MM.1S (cell line): ENCODE data around the gene ALPP.

Experiments
- DNase-seq: peaks from one replicate; pipeline ENCODE4 v3.0.0-alpha.2; 2015
- H2AFZ ChIP-seq: fragments of 300-600 bp; sonication (generic); 2 replicates; pipeline ENCODE4 v1.6.0; 2016; ENCODE audit warnings: antibody characterized with exemption, low read length
- H3F3A ChIP-seq: fragments of 300-600 bp; sonication (generic); 2 replicates; pipeline ENCODE4 v1.6.1; 2016; ENCODE audit warnings: mild to moderate bottlenecking, antibody characterized with exemption, low read length, moderate library complexity, mixed read lengths; ENCODE audit not compliant: insufficient read depth
- H3K27ac ChIP-seq: fragments of 300-600 bp; sonication (generic); 2 replicates; pipeline ENCODE4 v1.5.1; 2016; ENCODE audit warnings: mild to moderate bottlenecking, low read length
- H3K27me3 ChIP-seq: fragments of 300-600 bp; sonication (generic); replicated peaks from 2 replicates; pipeline ENCODE4 v1.6.0; 2016; ENCODE audit warnings: low read length; ENCODE audit not compliant: insufficient read depth
- H3K36me3 ChIP-seq: fragments of 300-600 bp; sonication (generic); replicated peaks from 2 replicates; pipeline ENCODE4 v1.6.1; 2016; ENCODE audit warnings: mild to moderate bottlenecking, low read length, mixed read lengths; ENCODE audit not compliant: insufficient read depth
- H3K4me1 ChIP-seq: fragments of 300-600 bp; sonication (generic); 2 replicates; pipeline ENCODE4 v1.6.1; 2016; ENCODE audit warnings: low read length, mixed read lengths
- H3K4me2 ChIP-seq: fragments of 300-600 bp; sonication (generic); 2 replicates; pipeline ENCODE4 v1.6.0; 2016; ENCODE audit warnings: low read depth, low read length
- H3K4me3 ChIP-seq: fragments of 300-600 bp; sonication (generic); 2 replicates; pipeline ENCODE4 v1.5.1; 2016; ENCODE audit warnings: low read length, mixed read lengths
- H3K79me2 ChIP-seq: fragments of 300-600 bp; sonication (generic); 2 replicates; pipeline ENCODE4 v1.6.1; 2016; ENCODE audit warnings: mixed run types, low read length, mixed read lengths
- H3K9ac ChIP-seq: fragments of 300-600 bp; sonication (generic); 2 replicates; pipeline ENCODE4 v1.6.1; 2016; ENCODE audit warnings: low read length, mixed read lengths
- H3K9me2 ChIP-seq: fragments of 300-600 bp; sonication (generic); replicated peaks from 2 replicates; pipeline ENCODE4 v1.6.1; 2016; ENCODE audit warnings: mild to moderate bottlenecking, low read length, mixed read lengths; ENCODE audit not compliant: insufficient read depth
- H3K9me3 ChIP-seq: fragments of 300-600 bp; sonication (generic); replicated peaks from 2 replicates; pipeline ENCODE4 v1.6.1; 2016; ENCODE audit warnings: mild to moderate bottlenecking, low read length, mixed read lengths; ENCODE audit not compliant: insufficient read depth
- H4K20me1 ChIP-seq: fragments of 300-600 bp; sonication (generic); 2 replicates; pipeline ENCODE4 v1.6.1; 2016; ENCODE audit warnings: mild to moderate bottlenecking, low read length, moderate library complexity, mixed read lengths; ENCODE audit not compliant: insufficient read depth
- CTCF ChIP-seq: fragments of 300-600 bp; sonication (generic); IDR thresholded peaks from 2 replicates; pipeline ENCODE4 v1.5.1; 2016; ENCODE audit warnings: antibody characterized with exemption, low read length, mixed read lengths
- EZH2 ChIP-seq: fragments of 300-600 bp; sonication (generic); optimal IDR thresholded peaks from 2 replicates; pipeline ENCODE3; 2017; ENCODE audit warnings: low read depth, mild to moderate bottlenecking, antibody characterized with exemption, low read length, mixed read lengths
- EZH2phosphoT487 ChIP-seq: fragments of 300-600 bp; sonication (generic); IDR thresholded peaks from 2 replicates; pipeline ENCODE4 v1.6.1; 2018; ENCODE audit warnings: antibody characterized with exemption, low read length

Gene ALPP

GRCh38 chr2:232417489-232417888 is 38.9 kb downstream of the ALPP start:
- no peaks in the 10 kb centered on the region for H3K9me2 ChIP-seq
- H3K36me3 ChIP-seq = no peaks in the 10 kb centered on the region
- H3K4me1 ChIP-seq = no peaks in the 10 kb centered on the region
- no peak overlapping the region for H3K4me2 ChIP-seq
- H2AFZ ChIP-seq = no peak overlapping the region
- H3F3A ChIP-seq = no peaks in the 10 kb centered on the region
- peaks cover 2% of the 10 kb centered on the region; the same call in 1 of the 2 replicates for H3K27me3 ChIP-seq
- DNase-seq = no peak
- H3K27ac ChIP-seq = no peak overlapping the region
- H3K9ac ChIP-seq = no peak overlapping the region
- no peaks in the 10 kb centered on the region for H4K20me1 ChIP-seq
- no peaks in the 10 kb centered on the region for H3K79me2 ChIP-seq
- no peak overlapping the region for H3K4me3 ChIP-seq
- TF ChIP-seq EZH2 (no peak), CTCF (no peak), EZH2phosphoT487 (no peak)
- no peaks in the 10 kb centered on the region for H3K9me3 ChIP-seq

GRCh38 chr2:232418056-232418455 is 39.5 kb downstream of the ALPP start:
- Histone ChIP-seq H3K4me2 (no peak overlapping the region), H3K79me2 (no peaks in the 10 kb centered on the region), H3K4me3 (no peak overlapping the region), H4K20me1 (no peaks in the 10 kb centered on the region), H3K4me1 (no peaks in the 10 kb centered on the region), H3K9me3 (no peaks in the 10 kb centered on the region), H3F3A (no peaks in the 10 kb centered on the region), H2AFZ (no peak overlapping the region), H3K9ac (no peak overlapping the region), H3K9me2 (no peaks in the 10 kb centered on the region), H3K27me3 (peaks cover 4% of the 10 kb centered on the region; the same call in 1 of the 2 replicates), H3K27ac (no peak overlapping the region), H3K36me3 (no peaks in the 10 kb centered on the region)
- no peak for TF ChIP-seq CTCF
- no peak for TF ChIP-seq EZH2phosphoT487
- DNase-seq = no peak

GRCh38 chr2:232418466-232419244 is 40.1 kb downstream of the ALPP start:
- Histone ChIP-seq H3K4me3 (no peak overlapping the region), H3K9me2 (no peaks in the 10 kb centered on the region), H2AFZ (no peak overlapping the region), H3K9me3 (no peaks in the 10 kb centered on the region), H3K4me1 (no peaks in the 10 kb centered on the region), H3F3A (no peaks in the 10 kb centered on the region), H3K79me2 (no peaks in the 10 kb centered on the region), H3K36me3 (no peaks in the 10 kb centered on the region), H3K9ac (no peak overlapping the region), H3K27me3 (peaks cover 4% of the 10 kb centered on the region; the same call in 1 of the 2 replicates), H3K27ac (no peak overlapping the region), H4K20me1 (no peaks in the 10 kb centered on the region), H3K4me2 (no peak overlapping the region)
- no peak for DNase-seq
- TF ChIP-seq EZH2 = no peak
- no peak for TF ChIP-seq EZH2phosphoT487
- no peak for TF ChIP-seq CTCF
